NT2/D1 (cell line): ENCODE measurements around the gene USP20.
A peak's percentile ranks its signal among the peaks of the same experiment; 100 is the strongest.

Experiments used
- DNase-seq: peaks from one replicate; pipeline ENCODE4 v3.0.0-alpha.2; 2011; ENCODE audit warnings: low read depth, low spot score
- H3K27me3 ChIP-seq: 2 replicates; pipeline ENCODE4 v1.6.0; 2011; ENCODE audit warnings: mild to moderate bottlenecking; ENCODE audit not compliant: insufficient read length, insufficient read depth
- H3K36me3 ChIP-seq: 2 replicates; pipeline ENCODE4 v1.6.1; 2011; ENCODE audit warnings: mild to moderate bottlenecking, low read length, mixed read lengths; ENCODE audit not compliant: insufficient read depth, insufficient read length
- H3K4me1 ChIP-seq: 2 replicates; pipeline ENCODE4 v1.5.1; 2011; ENCODE audit not compliant: insufficient read depth, insufficient read length
- H3K4me3 ChIP-seq: 2 replicates; pipeline ENCODE4 v1.5.1; 2011; ENCODE audit warnings: low read depth; ENCODE audit not compliant: insufficient read length
- H3K9ac ChIP-seq: 2 replicates; pipeline ENCODE4 v1.6.0; 2011; ENCODE audit warnings: low read depth; ENCODE audit not compliant: insufficient read length
- H3K9me3 ChIP-seq: 2 replicates; pipeline ENCODE4 v1.5.1; 2011; ENCODE audit warnings: mild to moderate bottlenecking, low read length; ENCODE audit not compliant: insufficient read depth
- SUZ12 ChIP-seq: IDR thresholded peaks from 2 replicates; pipeline ENCODE4 v1.6.1; 2011; ENCODE audit not compliant: insufficient read length, insufficient read depth; ENCODE audit errors: extremely low read depth
- YY1 ChIP-seq: IDR thresholded peaks from 2 replicates; pipeline ENCODE4 v1.6.1; 2011; ENCODE audit not compliant: insufficient read length, insufficient read depth
- ZNF274 ChIP-seq: IDR thresholded peaks from 2 replicates; pipeline ENCODE4 v1.6.1; 2011; ENCODE audit warnings: mild to moderate bottlenecking, low read depth, low read length

Gene USP20

DNA sequence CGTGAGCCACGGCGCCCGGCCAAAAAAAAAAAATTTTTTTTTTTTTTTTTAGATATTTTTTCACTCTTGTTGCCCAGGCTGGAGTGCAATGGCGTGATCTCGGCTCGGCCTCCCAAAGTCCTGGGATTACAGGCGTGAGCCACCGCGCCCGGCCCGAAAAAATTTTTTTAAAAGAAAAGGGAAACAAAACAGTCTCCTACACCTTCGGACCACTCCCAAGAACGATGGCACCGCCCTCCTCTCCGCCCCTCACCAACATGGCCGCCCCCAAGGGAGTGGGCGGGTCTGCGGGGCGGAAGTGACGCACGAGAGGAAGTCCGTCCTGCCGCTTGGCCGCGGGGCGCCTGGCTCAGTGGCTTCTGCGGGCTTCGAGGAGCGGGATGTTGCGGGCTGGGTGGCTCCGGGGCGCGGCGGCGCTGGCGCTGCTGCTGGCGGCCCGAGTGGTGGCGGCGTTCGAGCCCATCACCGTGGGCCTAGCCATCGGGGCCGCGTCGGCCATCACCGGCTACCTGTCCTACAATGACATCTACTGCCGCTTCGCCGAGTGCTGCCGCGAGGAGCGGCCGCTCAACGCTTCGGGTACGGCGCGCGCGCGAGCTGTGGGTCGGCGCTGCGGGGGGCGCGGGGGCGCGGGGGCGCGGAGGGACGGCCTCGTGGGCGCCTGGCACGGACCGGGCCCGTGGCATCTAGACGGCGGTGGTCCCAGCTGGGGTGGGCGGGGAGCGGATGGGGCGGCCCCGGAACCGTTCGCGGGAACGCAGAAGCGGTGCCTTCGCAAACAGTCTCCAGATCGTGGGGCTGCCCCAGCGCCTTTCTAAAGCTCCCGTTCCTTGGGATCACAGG, 32.2 kb upstream of the USP20 start, which contains the start of gene TOR1B:
TSS of gene TOR1B (plus strand) at position 352 of the 843 bp plus-strand sequence. CDS start at position 381, 29 bp downstream.
- H3K9ac ChIP-seq = peak within 1 kb of the TSS; percentile 90
- no peaks in the 10 kb centered on the region for H3K27me3 ChIP-seq
- peak; percentile 95 for DNase-seq
- TF ChIP-seq ZNF274 (no peak), SUZ12 (no peak), YY1 (peak; percentile 94)
- peaks cover 35% of the 10 kb centered on the region for H3K36me3 ChIP-seq
- peak within 1 kb of the TSS; percentile 91 for H3K4me3 ChIP-seq
- H3K9me3 ChIP-seq = no peaks in the 10 kb centered on the region
- peaks cover 6% of the 10 kb centered on the region for H3K4me1 ChIP-seq

DNA sequence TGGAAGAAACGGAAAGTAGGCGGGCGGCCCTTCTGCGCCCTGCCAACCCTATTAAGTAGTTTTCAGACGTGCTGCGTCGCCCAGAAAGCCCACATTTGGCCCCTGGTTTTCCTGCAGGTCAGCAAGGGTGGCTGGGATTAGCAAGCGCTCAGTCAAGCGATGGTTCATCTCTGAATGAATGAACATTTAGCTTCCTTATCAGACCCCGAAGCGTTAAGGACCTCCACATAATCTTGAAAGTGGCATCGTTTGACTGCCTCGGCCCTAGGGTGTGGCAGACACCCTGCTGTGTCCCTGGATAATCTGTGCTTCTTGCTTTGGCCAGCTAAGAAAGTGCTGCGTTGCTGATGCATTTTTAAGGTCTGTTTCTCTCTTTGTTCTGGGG, 31.6 kb upstream of the USP20 start:
- H3K36me3 ChIP-seq = peaks cover 39% of the 10 kb centered on the region
- H3K4me1 ChIP-seq = peaks cover 6% of the 10 kb centered on the region
- H3K9ac ChIP-seq = peak overlapping the region; percentile 90
- no peak for DNase-seq
- H3K9me3 ChIP-seq = no peaks in the 10 kb centered on the region
- TF ChIP-seq ZNF274 = no peak
- TF ChIP-seq SUZ12 = no peak
- TF ChIP-seq YY1 = no peak
- H3K27me3 ChIP-seq = no peaks in the 10 kb centered on the region
- peak overlapping the region; percentile 91 for H3K4me3 ChIP-seq

DNA sequence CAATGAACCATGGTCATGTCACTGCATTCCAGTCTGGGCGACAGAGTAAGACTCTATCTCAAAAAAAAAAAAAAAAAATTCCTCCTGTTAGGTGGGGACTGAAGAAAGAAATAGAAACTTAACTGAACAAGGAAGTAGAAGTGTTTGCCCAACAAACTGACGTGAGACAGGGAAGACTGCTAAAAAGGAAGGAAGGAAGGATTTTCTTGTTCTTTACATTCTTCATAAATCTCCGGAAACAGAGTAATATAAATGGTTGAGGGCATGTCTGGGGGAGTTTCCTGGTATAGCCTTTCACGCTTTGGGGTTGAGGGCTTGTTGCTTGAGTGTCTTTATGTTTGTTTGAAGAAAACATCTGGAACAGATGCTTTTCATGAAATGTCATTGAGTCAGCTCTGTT, 29.2 kb upstream of the USP20 start:
- H3K4me3 ChIP-seq = no peak overlapping the region
- no peaks in the 10 kb centered on the region for H3K27me3 ChIP-seq
- H3K9me3 ChIP-seq = no peaks in the 10 kb centered on the region
- no peak for DNase-seq
- TF ChIP-seq ZNF274 = no peak
- TF ChIP-seq SUZ12 = no peak
- no peak for TF ChIP-seq YY1
- peaks cover 63% of the 10 kb centered on the region for H3K36me3 ChIP-seq
- no peak overlapping the region for H3K9ac ChIP-seq
- H3K4me1 ChIP-seq = peaks cover 6% of the 10 kb centered on the region

DNA sequence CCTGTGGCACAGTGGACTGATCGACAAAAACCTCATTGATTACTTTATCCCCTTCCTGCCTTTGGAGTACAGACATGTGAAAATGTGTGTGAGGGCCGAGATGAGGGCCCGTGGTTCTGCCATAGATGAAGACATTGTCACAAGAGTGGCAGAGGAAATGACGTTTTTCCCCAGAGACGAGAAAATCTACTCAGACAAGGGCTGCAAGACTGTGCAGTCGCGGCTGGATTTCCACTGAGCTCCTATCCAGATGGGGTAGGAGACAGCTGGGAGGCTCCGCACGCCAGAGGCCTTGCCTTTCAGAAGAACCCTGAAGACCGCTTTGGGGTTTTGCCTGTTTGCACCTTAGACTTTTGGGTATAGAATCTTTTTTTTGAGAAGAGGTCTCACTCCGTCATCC, 25.9 kb upstream of the USP20 start:
- no peaks in the 10 kb centered on the region for H3K27me3 ChIP-seq
- H3K9ac ChIP-seq = no peak overlapping the region
- peaks cover 5% of the 10 kb centered on the region for H3K4me1 ChIP-seq
- H3K4me3 ChIP-seq = no peak overlapping the region
- H3K9me3 ChIP-seq = no peaks in the 10 kb centered on the region
- TF ChIP-seq YY1 (no peak), ZNF274 (no peak), SUZ12 (no peak)
- no peak for DNase-seq
- H3K36me3 ChIP-seq = peaks cover 92% of the 10 kb centered on the region

DNA sequence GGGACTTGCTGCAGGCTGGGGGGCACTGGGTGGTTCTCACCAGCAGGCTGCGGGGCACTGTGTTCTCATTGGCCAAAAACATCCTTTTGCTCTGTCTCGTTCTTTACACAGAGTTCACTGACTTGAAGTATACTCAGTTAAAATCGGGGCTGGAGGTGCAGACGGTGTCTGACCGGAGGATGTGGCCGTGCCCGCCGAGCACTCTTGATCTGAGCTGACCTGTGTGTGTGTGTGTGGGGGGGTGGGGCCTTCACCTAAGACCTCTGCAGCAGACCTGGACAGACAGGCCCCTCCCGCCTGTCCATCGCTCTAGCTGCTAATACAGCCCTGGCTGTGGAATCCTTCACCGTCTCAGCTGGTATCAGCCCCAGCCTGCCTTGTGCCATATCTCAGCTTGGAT, 25.1 kb upstream of the USP20 start:
- no peak for TF ChIP-seq ZNF274
- TF ChIP-seq SUZ12 = no peak
- peaks cover 95% of the 10 kb centered on the region for H3K36me3 ChIP-seq
- DNase-seq = no peak

DNA sequence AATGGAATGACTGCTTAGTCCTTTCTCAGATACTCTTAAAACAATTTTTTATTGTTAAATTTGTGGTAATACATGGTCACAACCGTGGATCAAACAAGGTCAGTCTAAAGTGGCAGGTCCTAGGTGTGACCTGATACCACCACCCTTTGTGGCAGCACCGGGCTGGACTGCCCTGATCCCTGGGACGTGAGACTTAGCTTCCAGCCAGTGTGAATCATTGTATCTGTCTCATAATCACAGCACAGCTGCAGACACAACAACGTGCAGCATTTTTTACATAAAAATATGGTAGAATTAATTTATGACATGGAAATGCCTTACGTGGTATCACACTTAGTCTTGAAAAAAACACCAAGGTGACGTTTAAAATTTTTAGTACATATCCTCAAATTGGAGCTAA, 24.5 kb upstream of the USP20 start:
- Histone ChIP-seq H3K4me1 (peaks cover 9% of the 10 kb centered on the region), H3K27me3 (no peaks in the 10 kb centered on the region), H3K9me3 (no peaks in the 10 kb centered on the region), H3K4me3 (no peak overlapping the region), H3K9ac (no peak overlapping the region), H3K36me3 (peaks cover 95% of the 10 kb centered on the region)
- TF ChIP-seq ZNF274 = no peak
- TF ChIP-seq YY1 = no peak
- no peak for TF ChIP-seq SUZ12
- DNase-seq = no peak

More for the DNA sequence above, 25.1 kb upstream of the USP20 start:
- Histone ChIP-seq H3K27me3 (no peaks in the 10 kb centered on the region), H3K4me3 (no peak overlapping the region), H3K9ac (no peak overlapping the region), H3K9me3 (no peaks in the 10 kb centered on the region), H3K4me1 (peaks cover 5% of the 10 kb centered on the region)

DNA sequence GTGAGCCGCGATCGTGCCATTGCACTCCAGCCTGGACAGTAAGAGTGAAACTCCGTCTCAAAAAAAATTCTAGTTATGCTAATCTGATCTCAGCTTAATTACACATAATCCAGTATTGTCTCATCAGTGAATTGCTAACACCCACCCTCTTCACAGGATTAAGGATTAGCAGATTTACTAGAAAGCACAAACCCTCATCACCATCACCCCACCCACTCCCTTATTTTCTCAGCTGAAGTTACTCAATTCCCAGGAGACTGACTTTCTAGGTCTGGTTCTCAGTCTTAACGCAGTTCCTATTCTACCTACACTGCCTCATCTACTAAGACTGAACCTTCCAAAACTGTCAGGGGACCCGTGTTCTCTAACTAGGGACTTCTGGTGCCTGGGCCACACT, 23.3 kb upstream of the USP20 start:
- DNase-seq = no peak
- Histone ChIP-seq H3K9me3 (no peaks in the 10 kb centered on the region), H3K9ac (no peak overlapping the region), H3K27me3 (no peaks in the 10 kb centered on the region), H3K4me3 (no peak overlapping the region), H3K36me3 (peaks cover 96% of the 10 kb centered on the region), H3K4me1 (peaks cover 9% of the 10 kb centered on the region)
- TF ChIP-seq ZNF274 (no peak), SUZ12 (no peak), YY1 (no peak)
